ENCODE data around the gene EXOC6. TPM values are rescaled to one million over a fixed set of nuclear protein-coding genes. Genes with fewer than 3 reads are reported as not detected.

The EXOC6 gene
- total RNA-seq, 2 donors from 2014 or later = 10.5 to 14.8 TPM

DNA sequence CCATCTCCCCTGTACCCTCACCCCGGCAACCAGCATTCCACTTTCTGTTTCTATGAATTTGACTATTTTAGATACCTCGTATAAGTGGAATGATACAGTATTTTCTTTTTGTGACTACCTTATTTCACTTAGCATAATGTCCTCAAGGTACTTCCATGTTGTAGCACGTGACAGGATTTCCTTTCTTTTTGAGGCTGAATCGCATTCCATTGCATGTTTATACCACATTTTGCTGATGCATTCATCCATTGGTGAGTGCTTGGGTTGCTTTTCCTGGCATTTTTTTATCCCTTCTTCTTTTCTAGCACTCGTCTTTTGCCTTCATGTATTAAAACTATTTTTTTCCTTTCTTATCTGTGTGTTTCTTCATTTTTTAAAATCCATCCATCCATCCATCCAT is 22.3 kb upstream of the EXOC6 start:
- H3K27me3 Mint-ChIP-seq = no peaks in the 10 kb centered on the region
- DNase-seq (no peak), ATAC-seq (no peak)
- H3K9me3 ChIP-seq (ENCODE audit: control insufficient read depth, low read length, poor library complexity, severe bottlenecking) = no peaks in the 10 kb centered on the region
- H3K36me3 Mint-ChIP-seq (ENCODE audit: low read depth) = no peaks in the 10 kb centered on the region
- no peak overlapping the region for H3K4me3 Mint-ChIP-seq
- peaks cover 26% of the 10 kb centered on the region for H3K4me1 Mint-ChIP-seq
- no peak overlapping the region for H3K27ac Mint-ChIP-seq

DNA sequence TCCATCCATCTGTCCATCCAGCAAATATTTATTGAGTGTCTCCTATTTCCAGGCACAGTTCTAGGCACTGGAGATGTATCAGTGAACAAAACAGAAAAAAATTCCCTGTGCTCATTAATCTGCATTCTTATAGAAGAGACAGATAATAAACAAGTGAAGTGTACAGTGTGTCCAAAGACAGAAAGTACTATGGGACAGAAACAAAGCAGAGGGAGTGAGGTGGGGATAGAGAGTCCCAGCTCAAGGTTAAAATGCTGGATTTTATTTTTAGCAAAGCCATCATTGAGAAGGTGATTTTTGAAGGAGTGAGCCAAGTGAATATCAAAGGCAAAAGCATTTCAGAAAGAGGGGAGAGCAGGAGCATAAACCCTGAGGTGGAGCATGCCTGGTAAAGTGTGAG is 21.8 kb upstream of the EXOC6 start:
- H3K9me3 ChIP-seq (ENCODE audit: control insufficient read depth, low read length, poor library complexity, severe bottlenecking) = no peaks in the 10 kb centered on the region
- H3K4me3 Mint-ChIP-seq = no peak overlapping the region
- no peak overlapping the region for H3K27ac Mint-ChIP-seq
- H3K27me3 Mint-ChIP-seq = no peaks in the 10 kb centered on the region
- DNase-seq (no peak), ATAC-seq (no peak)
- H3K4me1 Mint-ChIP-seq = peaks cover 27% of the 10 kb centered on the region
- no peaks in the 10 kb centered on the region for H3K36me3 Mint-ChIP-seq (ENCODE audit: low read depth)

DNA sequence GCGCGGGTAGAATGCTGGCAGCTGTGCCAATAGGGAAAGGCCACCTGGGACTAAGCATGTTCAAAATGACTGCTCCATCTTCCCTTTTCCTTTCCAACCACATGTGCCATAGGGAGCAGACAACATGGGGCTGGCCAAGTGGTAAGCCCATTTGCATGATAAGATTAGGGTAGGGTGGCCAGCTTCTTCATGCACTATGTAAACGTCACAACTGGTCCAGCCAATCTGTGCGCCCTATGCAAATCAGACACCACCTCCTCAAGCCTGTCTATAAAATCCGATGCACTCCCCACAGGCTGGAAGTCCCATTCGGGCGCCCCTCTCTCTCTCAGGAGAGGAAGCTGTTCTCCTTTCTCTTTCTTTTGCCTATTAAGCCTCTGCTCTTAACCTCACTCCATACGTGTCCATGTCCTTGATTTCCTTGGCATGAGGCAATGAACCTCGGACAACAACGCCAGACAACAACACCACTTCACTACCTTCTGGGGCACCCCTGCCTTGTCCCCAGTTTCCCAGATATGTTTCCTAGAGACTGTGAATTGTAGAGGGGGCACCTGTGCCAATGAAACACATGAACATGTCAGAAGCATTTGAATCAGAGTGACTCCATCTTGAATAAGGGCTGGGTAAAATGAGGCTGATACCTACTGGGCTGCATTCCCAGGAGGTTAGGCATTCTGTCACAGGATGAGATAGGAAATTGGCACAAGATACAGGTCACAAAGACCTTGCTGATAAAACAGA is 19.1 kb upstream of the EXOC6 start:
- H3K9me3 ChIP-seq (ENCODE audit: control insufficient read depth, low read length, poor library complexity, severe bottlenecking) = no peaks in the 10 kb centered on the region
- no peak for ATAC-seq
- Mint-ChIP-seq H3K4me3 (no peak overlapping the region), H3K27ac (no peak overlapping the region), H3K27me3 (no peaks in the 10 kb centered on the region), H3K4me1 (peaks cover 20% of the 10 kb centered on the region), H3K36me3 (ENCODE audit: low read depth) (no peaks in the 10 kb centered on the region)
- no peak for DNase-seq

DNA sequence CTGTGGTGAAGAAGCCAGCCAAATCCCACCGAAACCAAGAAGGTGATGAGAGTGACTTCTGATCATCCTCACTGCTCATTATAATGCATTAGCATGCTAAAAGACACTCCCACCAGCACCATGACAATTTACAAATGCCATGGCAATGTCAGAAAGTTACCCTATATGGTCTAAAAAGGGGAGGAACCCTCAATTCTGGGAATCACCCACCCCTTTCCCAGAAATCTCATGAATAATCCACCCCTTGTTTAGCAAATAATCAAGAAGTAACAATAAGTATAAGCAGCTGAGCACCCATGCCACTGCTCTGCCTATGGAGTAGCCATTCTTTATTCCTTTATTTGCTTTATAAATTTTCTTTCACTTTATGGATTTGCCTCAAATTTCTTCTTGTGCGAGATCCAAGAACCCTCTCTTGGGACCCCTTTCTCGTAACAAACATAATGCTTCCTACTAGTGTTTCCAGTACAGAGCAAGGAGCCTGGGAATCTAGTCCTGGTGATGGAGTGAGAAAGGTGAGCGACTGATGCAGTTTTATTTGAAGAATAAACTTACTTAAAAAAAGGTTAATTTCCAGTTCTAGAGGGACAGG is 18.4 kb upstream of the EXOC6 start:
- no peaks in the 10 kb centered on the region for H3K27me3 Mint-ChIP-seq
- no peaks in the 10 kb centered on the region for H3K9me3 ChIP-seq (ENCODE audit: control insufficient read depth, low read length, poor library complexity, severe bottlenecking)
- DNase-seq (no peak), ATAC-seq (no peak)
- H3K27ac Mint-ChIP-seq = no peak overlapping the region
- H3K4me1 Mint-ChIP-seq = peaks cover 20% of the 10 kb centered on the region
- H3K4me3 Mint-ChIP-seq = no peak overlapping the region
- no peaks in the 10 kb centered on the region for H3K36me3 Mint-ChIP-seq (ENCODE audit: low read depth)

DNA sequence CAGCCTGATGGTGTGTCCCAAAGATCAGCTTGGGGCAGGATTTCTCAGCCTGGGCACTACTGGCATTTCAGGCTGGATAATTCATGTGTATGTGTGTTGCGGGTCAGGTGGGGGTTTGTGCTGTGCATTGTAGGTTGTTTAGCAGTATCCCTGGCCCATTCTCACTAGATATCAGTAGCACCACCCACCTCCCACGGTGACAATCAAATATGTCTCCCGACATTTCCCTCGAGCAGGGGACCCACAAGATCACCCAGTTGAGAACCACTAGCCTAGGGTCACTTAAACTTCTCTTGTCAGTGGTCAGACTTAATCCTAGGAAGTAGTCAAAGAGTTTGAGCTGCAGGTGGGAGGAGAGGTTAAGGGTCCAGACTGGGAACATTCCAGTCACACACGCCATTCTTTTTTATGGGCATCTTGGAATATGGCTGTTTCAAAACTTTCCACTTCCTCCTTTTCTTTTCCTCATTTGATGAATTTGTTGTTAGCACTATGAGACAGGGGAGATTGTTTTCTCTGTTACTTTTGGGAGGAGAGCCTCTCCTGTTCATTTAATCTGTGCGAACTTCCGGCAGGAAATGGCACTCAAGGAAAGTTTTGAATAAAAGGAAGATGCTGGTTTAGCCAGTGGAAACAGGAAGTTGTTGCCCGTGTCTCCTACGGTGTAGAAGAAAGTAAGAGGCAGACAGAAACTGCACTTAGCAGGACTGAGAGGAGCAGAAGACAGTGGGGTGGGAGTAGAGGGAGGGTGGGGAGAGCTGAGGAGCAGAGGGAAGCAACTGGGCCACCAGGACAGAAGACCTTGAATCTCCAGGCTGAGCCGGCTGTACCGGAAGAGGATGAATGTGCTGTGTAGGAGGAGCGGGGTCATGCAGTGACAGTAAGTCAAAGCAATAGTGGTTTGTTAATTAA is 17.6 kb upstream of the EXOC6 start:
- Mint-ChIP-seq H3K27ac (peak overlapping the region; percentile 67), H3K4me1 (peaks cover 18% of the 10 kb centered on the region), H3K36me3 (ENCODE audit: low read depth) (no peaks in the 10 kb centered on the region), H3K27me3 (no peaks in the 10 kb centered on the region), H3K4me3 (peak overlapping the region; percentile 83)
- DNase-seq (no peak), ATAC-seq (peak; percentile 54)
- no peaks in the 10 kb centered on the region for H3K9me3 ChIP-seq (ENCODE audit: control insufficient read depth, low read length, poor library complexity, severe bottlenecking)

DNA sequence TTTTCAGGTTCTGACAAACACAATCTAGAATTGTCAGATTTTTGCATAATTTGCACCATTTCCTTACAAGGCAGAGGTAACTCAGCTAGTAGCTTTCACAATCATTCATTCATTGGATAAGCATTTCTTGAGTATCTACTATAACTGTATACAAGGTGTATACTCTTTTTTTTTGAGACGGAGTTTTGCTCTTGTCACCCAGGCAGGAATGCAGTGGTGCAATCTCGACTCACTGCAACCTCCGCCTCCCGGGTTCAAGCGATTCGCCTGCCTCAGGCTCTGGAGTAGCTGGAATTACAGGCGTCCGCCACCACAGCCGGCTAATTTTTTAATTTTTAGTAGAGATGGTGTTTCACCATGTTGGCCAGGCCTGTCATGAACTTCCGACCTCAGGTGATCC is 16.2 kb upstream of the EXOC6 start:
- DNase-seq (no peak), ATAC-seq (no peak)
- H3K4me1 Mint-ChIP-seq = peaks cover 8% of the 10 kb centered on the region
- no peaks in the 10 kb centered on the region for H3K9me3 ChIP-seq (ENCODE audit: control insufficient read depth, low read length, poor library complexity, severe bottlenecking)
- H3K4me3 Mint-ChIP-seq = no peak overlapping the region
- no peak overlapping the region for H3K27ac Mint-ChIP-seq
- no peaks in the 10 kb centered on the region for H3K27me3 Mint-ChIP-seq
- H3K36me3 Mint-ChIP-seq (ENCODE audit: low read depth) = no peaks in the 10 kb centered on the region

DNA sequence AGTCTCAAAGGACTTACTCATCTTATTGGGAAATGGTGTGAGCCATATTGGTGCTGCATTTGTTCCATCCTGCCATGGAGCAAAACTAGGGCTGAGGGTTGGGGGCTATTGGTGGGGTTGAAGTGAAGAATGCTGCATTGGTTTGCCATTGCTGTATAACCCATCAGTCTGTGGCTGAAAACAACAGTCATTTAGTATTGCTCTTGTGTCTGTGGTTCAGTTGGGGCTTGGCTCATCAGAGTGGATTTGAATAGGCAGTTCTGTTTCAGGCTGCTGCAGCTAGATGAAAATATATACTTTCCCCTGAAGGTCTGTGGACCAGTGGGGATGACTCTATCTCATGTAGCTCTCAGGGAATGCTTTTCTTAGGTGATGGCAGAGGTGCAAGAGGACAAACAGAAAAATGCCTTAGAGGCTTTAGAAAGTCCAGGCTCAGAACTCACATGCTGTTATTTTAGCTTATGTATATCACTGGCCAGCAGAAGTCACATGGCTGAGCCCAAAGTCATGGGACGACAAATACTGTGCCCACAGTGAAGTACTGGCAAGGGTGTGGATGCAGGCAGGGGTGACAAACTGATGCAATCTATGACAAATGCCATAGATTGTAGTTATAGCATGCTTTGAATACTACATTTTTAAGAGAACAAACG is 15.2 kb upstream of the EXOC6 start:
- no peaks in the 10 kb centered on the region for H3K27me3 Mint-ChIP-seq
- no peaks in the 10 kb centered on the region for H3K9me3 ChIP-seq (ENCODE audit: control insufficient read depth, low read length, poor library complexity, severe bottlenecking)
- H3K27ac Mint-ChIP-seq = no peak overlapping the region
- no peaks in the 10 kb centered on the region for H3K36me3 Mint-ChIP-seq (ENCODE audit: low read depth)
- ATAC-seq (no peak), DNase-seq (no peak)
- no peak overlapping the region for H3K4me3 Mint-ChIP-seq
- H3K4me1 Mint-ChIP-seq = peaks cover 11% of the 10 kb centered on the region

DNA sequence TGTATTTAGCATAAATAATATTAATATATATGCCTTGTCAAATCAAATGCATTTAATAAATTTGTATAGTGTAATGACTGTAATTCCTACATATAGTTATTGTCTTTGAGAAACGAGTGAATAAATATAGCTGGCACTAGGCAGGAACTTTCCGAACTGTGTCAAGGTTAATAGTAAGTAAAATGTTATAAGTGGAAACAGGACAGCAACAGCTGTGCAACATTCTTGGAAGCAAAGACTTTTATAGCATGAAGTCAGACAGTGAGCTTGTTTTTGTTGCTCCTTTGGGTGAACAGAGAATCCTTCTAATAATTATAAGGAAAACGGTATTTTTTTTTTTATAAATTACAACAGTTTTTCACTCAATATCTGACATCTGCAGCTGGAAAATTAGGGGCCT is 14.0 kb upstream of the EXOC6 start:
- H3K27ac Mint-ChIP-seq = no peak overlapping the region
- ATAC-seq (no peak), DNase-seq (no peak)
- no peak overlapping the region for H3K4me3 Mint-ChIP-seq
- peaks cover 10% of the 10 kb centered on the region for H3K4me1 Mint-ChIP-seq
- H3K9me3 ChIP-seq (ENCODE audit: control insufficient read depth, low read length, poor library complexity, severe bottlenecking) = no peaks in the 10 kb centered on the region
- H3K27me3 Mint-ChIP-seq = no peaks in the 10 kb centered on the region
- no peaks in the 10 kb centered on the region for H3K36me3 Mint-ChIP-seq (ENCODE audit: low read depth)

DNA sequence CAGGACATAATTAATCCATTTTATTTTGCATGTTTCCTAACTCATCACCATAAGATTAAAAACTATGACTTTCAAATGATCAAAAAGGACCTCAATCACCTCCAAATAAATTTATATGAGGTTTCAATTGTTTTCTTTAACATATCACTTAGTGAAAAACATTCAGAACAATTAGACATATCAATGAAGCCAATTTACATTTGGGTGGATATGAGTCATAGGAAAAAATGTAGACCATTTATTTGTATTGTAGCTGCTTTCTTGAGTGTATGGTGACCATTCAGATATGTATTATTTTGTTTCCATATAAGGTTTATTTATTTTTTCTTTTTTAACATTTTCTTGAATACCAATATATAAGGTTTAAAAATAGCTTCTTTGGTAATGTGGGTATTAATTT is 13.3 kb upstream of the EXOC6 start:
- Mint-ChIP-seq H3K4me3 (no peak overlapping the region), H3K27me3 (no peaks in the 10 kb centered on the region), H3K4me1 (peaks cover 10% of the 10 kb centered on the region), H3K36me3 (ENCODE audit: low read depth) (no peaks in the 10 kb centered on the region), H3K27ac (no peak overlapping the region)
- no peak for ATAC-seq
- no peaks in the 10 kb centered on the region for H3K9me3 ChIP-seq (ENCODE audit: control insufficient read depth, low read length, poor library complexity, severe bottlenecking)
- DNase-seq = no peak

DNA sequence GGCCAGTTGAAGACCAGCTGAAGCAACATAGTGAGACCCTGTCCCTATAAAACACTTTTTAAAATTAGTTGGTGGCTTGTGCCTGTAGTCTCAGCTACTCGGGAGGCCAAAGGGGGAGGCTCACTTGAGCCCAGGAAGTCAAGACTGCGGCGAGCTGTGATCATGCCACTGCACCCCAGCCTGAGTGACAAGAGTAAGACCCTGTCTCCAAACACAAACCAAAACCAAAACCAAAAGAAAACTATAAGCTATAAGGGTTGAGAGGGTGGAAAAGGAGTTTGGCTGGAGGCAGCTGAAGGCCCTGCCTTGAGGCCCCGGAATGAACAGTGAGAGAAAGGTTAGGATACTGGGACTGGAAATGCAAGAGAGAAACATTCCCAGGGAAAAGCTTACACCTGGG is 10.9 kb upstream of the EXOC6 start:
- Mint-ChIP-seq H3K4me3 (no peak overlapping the region), H3K36me3 (ENCODE audit: low read depth) (peaks cover 2% of the 10 kb centered on the region), H3K27me3 (no peaks in the 10 kb centered on the region), H3K4me1 (peaks cover 5% of the 10 kb centered on the region), H3K27ac (no peak overlapping the region)
- H3K9me3 ChIP-seq (ENCODE audit: control insufficient read depth, low read length, poor library complexity, severe bottlenecking) = no peaks in the 10 kb centered on the region
- DNase-seq = no peak
- no peak for ATAC-seq

DNA sequence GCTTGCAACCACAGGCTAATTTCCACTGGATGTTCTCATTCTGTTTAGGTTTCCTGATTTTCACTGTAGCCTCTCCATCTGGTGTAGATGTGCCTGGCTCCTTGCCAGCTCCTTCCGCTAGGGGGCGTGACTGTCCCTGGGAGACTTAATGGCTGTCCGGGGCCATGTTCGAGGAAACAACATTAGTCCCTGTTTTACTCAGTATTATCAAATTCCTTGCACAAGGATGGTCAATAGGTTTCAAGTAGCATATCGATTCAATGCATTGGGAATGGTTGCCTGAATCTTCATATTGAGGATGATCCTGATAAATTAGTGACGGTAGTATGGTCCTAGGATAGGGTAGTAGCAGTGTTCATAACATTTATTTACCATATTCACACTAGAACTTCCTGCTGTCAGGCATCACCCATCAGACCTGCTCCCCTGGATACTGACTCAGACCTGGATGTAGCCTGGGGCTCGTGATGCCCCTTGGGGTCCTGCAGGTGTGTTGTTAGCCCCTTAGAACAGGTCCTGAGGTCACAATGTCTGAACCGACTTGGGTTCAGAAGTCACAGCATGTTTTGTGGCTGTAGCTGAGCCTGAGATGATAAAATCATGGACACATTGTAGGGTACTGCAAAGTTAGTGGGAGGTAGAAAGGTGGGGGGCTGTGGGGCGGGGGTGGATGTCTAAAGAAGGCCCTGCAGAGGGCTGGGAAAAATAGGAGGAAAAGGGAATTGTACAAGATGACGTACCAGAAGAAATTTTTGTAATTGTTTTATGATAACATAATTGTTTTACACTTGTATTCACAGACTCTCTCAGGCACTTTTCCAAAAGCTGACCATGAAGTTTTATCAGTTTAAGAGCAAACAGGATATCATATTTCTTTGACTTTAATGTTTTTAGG is 8.9 kb upstream of the EXOC6 start:
- DNase-seq = peak in 2 of 3 donors; percentile 11 to 38
- Mint-ChIP-seq H3K27ac (no peak overlapping the region), H3K27me3 (no peaks in the 10 kb centered on the region), H3K4me1 (peaks cover 9% of the 10 kb centered on the region), H3K4me3 (no peak overlapping the region), H3K36me3 (ENCODE audit: low read depth) (peaks cover 2% of the 10 kb centered on the region)
- H3K9me3 ChIP-seq (ENCODE audit: control insufficient read depth, low read length, poor library complexity, severe bottlenecking) = no peaks in the 10 kb centered on the region
- ATAC-seq = peak; percentile 40

DNA sequence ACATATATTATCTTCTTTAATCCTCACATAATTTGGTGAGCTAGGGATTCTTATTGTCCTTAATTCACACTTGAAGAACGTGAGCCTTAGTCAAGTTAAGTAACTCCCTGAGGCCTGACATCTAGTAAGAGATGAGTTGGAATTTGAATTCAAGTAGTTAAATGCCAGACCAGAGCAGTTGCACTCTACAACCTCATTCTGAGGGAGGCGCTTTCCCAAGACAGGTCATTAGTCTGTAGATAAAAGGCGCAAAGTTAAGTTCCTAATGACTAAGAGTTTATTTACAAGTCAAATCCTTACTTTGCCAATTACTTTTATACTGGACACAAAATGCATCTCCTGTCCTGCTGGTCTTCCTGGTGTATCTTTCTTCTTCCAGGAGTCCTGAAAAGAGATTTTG is 3.6 kb upstream of the EXOC6 start:
- no peak for ATAC-seq
- Mint-ChIP-seq H3K4me1 (peaks cover 14% of the 10 kb centered on the region), H3K4me3 (no peak overlapping the region), H3K27me3 (no peaks in the 10 kb centered on the region), H3K36me3 (ENCODE audit: low read depth) (peaks cover 2% of the 10 kb centered on the region), H3K27ac (no peak overlapping the region)
- DNase-seq = no peak
- no peaks in the 10 kb centered on the region for H3K9me3 ChIP-seq (ENCODE audit: control insufficient read depth, low read length, poor library complexity, severe bottlenecking)

All from T-helper 17 cell (primary cell).